GM21786 (cell line): ENCODE results near the gene ZNHIT2.
A peak's percentile ranks its signal among the peaks of the same experiment; 100 is the strongest.
"Not testable (repeated sequence)": the region's sequence is repeated elsewhere in the genome, so short reads cannot be mapped to it uniquely, and the experiment has no call there.

Source experiments
- ATAC-seq: cut with Tn5 transposase; IDR thresholded peaks from one replicate; pipeline ENCODE4 v1.9.1; 2021; ENCODE audit not compliant: unreplicated experiment

The ZNHIT2 gene

DNA sequence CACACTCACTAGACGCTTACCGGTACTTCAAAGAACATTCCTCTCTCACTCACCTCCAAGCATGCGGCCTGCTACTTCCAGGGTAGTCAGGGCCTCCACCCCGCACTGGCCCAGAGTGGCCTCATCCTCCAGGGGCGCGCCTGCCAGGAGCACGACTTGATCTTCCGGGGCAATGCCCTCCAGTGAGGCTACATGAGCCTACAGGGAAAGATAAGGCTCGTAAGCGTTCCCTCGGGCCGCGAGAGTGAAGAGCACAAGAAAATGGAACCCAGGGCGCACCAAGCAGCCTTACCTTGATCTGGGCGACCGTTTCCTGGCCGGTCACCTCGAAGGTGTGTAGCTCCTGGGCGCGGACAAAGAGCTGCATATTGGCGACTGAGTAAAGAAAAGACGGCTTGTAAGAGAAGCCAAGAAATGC lies 4.0 kb upstream of the ZNHIT2 start:
- no peak for ATAC-seq

DNA sequence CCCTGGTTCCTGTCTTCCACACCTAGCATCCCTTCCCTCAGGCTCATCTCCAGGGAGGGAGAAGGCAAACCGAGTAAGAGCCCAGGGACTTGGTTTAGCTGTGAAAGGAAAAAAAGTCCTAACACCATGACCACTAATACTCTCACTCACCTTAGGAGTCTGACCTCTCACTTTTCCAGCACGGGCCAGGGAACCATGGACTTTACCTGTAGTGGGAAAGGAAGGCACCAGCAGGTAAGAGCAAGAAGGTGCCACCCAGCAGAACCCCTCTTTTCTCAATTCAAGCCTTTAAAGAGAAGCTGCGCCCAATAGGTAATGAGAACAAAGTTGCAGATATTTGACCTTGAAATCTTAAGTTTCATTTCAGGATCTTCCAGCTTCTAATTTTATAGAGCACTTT lies 3.3 kb upstream of the ZNHIT2 start:
- ATAC-seq: no peak

- ATAC-seq: no peak
These were observed 2.1 kb upstream of the ZNHIT2 start for GRCh38 chr11:65119670-65119995.

DNA sequence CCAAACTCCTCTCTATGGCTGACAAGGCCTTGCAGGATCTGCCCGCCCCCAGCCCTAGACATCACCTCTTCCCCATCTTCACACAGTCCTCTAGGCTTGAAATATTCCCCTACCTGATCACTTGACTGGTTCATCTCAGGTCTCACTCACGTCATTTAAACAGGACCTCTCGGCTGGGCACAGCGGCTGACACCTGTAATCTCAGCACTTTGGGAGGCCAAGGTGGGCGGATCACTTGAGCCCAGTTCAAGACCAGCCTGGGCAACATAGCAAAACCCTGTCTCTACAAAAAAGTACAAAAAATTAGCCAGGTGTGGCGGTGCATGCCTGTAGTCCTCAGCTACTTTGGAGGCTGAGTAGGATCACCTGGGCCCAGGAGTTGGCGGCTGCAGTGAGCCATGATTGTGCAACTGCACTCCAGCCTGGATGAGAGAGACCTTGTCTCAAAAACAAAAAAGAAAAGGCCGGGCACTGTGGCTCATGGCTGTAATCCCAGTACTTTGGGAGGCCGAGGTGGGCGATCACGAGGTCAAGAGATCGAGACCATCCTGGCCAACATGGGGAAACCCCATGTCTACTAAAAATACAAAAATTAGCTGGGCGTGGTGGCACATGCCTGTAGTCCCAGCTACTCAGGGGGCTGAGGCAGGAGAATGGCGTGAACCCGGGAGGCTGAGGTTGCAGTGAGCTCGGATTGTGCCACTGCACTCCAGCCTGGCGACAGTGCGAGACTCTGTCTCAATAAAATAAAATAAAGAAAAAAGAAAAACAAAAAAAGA lies 1.6 kb upstream of the ZNHIT2 start:
- ATAC-seq: not testable (repeated sequence)

DNA sequence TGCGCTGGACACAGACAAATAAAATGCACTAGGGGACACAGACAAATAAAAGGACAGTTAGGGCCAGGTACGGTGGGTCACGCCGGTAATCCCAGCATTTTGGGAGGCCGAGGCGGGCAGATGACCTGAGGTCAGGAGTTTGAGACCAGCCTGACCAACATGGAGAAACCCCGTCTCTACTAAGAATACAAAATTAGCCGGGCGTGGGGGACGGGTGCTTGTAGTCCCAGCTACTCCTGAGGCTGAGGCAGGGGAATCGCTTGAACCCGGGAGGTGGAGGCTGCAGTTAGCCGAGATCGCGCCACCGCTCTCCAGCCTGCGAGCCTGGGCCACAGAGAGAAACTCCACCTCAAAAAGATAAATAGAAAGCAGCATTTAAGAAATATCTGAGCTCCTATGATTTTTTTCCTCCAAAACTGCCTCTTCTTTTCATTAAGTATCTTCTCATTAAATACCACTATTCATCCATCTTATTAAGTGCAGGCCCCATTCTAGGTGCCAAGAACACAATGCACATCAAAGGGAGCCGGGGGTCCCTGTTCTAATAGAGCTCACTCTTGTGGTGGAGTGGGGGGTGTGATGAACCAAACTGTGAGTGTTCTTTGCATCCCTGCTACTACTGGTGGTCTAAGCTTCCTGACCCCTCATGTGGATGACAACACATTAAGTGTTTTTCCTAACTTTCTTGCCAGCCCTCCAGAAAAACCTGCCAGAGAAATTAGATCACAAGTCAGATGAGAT lies 766 bp upstream of the ZNHIT2 start:
- ATAC-seq: no peak

- ATAC-seq: no peak
These were observed 913 bp downstream of the ZNHIT2 start for GRCh38 chr11:65116370-65117205.

DNA sequence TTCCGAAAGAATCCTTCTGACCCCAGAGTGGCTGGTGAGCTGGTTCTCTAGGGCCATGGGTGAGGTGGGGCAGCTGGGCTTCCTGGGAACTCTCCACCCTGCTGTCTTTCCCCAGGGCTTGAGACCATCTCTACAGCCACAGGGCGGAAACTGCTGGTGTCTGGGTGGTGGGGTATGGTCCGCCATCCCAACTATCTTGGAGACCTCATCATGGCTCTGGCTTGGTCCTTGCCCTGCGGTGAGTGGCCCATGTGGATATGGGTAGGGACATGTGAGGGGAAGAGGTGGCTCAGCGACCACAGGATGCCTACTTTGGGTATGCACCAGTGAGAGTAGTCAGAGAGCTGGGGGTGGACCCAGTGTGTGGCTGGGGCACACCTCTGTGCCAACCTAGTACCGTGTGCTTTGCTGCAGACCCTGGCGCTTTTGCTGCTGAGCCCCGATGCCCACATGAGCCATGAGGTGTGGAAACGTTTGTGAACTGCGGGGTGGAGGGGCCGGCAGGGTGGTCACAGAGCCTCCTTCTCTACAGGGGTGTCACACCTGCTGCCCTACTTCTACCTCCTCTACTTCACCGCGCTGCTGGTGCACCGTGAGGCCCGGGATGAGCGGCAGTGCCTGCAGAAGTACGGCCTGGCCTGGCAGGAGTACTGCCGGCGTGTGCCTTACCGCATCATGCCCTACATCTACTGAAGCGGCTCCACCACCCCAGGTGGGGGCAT lies 2.0 kb downstream of the ZNHIT2 start:
- no peak for ATAC-seq

DNA sequence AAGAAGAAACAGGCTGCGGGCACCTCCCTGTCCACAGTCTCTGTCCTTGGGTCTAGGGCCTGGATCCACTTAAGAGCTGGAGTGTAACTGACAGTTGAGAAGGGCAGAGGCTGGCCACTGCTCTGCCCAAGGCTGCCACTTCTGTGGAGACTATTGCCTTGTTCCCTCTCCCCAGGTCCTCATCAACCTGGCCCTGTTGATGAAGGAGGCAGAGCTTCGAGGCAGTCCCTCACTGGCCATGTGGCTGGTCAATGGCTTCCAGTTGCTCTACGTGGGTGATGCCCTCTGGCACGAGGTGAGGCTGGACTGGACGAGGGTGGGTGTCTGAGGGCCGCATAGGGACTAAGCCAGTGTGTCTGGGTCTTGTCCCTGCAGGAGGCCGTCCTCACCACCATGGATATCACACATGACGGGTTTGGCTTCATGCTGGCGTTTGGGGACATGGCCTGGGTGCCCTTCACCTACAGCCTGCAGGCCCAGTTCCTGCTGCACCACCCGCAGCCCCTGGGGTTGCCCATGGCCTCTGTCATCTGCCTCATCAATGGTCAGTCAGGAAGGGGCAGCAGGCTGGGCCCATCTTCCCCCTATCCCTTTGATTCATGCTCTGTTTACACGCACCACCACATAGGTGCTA lies 2.8 kb downstream of the ZNHIT2 start:
- ATAC-seq: no peak

- ATAC-seq: no peak
These were observed 3.7 kb downstream of the ZNHIT2 start for GRCh38 chr11:65113839-65114238.

- ATAC-seq: no peak
These were observed 4.1 kb downstream of the ZNHIT2 start for GRCh38 chr11:65113361-65113756.

- ATAC-seq: no peak
These were observed 4.7 kb downstream of the ZNHIT2 start for GRCh38 chr11:65112546-65113360.

DNA sequence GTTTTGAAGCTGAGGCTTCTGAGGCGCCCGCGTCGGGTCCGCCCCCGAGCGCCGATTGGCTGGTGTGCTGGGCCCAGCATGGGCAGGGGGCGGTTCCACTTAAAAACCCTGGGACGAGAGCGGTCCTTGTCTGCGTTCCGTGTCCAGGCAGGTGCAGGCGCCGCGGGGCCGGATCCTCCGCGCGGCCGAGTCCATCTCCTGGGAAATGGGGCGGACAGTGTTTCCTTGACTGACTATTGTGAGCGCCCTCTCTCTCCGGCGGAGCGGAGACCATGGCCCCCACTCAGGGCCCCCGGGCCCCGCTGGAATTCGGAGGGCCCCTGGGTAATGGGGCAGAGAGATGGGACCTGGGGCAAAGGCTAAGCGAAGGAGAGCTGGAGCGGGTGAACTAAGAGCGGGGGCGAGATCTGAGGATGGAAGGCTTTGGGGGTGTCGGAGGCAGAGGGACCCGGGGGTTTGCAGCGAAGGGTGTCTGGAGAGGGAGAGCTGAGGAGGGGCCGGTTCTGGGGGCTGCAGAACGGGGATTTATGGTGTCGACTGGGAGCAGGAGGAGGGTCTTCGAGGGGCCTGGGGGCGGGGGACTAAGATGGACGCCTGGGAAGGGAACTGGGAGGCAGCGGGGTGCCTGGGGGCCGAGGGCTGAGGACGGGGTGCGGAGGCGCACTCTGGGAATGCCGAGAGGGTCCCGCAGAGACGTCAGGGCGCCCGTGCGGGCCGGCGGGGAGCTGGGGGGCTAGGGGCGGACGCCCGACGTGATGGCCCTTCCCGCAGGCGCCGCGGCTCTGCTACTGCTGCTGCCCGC lies 5.6 kb downstream of the ZNHIT2 start, which contains the start of gene TM7SF2:
Gene TM7SF2 (plus strand): TSS at position 129 of the 802 bp plus-strand sequence. CDS start 144 bp downstream, at position 273.
- peak; percentile 62 for ATAC-seq

DNA sequence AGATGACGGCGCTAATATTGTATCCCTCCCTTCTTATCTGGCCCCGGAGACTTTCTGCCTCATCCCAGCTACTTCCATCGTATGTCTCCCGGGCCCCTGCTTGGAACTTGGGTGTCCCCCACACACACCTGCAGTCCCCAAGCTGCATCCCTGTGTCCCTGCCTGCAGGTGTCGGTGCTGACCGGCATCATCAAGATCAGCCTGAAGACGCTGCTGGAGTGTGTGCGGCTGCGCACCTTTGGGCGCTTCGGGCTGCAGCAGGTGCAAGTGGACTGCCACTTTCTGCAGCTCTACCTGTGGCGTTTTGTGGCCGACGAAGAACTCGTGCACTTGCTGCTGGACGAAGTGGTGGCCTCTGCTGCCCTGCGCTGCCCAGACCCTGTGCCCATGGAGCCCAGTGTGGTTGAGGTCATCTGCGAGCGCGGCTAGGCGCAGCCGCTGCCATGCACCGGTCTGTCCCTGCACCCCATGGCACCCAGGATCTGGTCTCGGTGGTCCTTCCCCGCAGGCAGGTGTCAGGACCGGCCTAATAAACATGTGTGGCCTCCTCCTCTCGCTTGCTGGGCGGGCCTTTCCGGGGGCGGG lies 6.2 kb downstream of the ZNHIT2 start:
- no peak for ATAC-seq

GRCh38 chr11:65110354-65110861 lies 7.1 kb downstream of the ZNHIT2 start:
- peak; percentile 29 for ATAC-seq

DNA sequence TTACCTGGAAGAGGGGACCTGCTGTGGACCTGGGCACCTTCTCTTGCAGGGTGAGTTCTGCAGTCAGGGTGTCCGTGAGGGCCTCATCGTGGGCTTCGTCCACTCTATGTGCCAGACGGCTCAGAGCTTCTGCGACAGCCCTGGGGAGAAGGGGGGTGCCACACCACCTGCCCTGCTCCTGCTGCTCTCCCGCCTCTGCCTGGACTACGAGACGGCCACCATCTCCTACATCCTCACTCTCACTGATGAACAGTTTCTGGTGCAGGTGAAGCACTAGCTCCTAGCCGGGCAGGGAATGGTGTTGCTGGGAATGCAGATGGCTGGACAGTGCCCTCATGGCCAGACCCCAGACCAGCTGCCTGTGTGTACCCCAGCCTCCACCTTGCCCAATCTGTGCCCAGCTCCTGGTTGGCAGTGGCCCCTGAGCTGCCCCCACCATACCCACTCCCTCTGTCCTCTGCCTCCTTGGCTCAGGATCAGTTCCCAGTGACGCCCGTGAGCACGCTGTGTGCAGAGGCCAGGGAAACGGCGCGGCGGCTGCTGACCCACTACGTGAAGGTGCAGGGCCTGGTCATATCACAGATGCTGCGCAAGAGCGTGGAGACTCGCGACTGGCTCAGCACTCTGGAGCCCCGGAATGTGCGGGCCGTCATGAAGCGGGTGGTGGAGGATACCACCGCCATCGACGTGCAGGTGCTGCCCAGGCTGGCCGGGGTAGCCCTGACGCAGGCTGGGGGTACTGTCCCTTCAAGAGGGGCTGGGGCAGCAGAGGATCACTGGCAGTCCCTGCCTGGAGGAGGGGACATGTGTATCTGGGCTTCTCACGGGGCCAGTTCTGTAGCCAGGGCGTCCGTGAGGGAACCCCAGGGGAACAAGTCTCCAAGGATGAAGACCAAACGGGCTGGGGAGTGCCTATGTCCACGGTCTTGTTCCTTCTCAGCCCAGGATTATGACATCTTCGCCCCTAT lies 8.0 kb downstream of the ZNHIT2 start:
- ATAC-seq: no peak

DNA sequence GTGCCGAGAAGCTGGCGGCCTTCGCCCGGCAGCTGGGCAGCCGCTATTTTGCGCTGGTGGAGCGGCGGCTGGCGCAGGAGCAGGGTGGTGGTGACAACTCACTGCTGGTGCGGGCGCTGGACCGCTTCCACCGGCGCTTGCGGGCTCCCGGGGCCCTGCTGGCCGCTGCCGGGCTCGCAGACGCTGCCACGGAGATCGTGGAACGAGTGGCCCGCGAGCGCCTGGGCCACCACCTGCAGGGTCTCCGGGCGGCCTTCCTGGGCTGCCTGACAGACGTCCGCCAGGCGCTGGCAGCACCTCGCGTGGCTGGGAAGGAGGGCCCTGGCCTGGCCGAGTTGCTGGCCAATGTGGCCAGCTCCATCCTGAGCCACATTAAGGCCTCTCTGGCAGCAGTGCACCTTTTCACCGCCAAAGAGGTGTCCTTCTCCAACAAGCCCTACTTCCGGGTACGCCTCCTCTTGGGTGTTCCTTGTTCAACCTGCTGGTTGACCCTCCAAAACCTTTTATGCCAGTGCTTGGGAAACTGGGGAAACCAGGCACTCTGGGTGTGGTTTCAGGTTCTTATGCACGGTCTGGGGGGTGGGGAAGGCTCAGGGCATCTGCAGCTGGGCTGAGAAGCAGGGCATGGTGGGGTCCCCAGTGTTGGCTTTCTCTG lies 8.9 kb downstream of the ZNHIT2 start:
- ATAC-seq: no peak
